Endometrial microvascular endothelial cells (primary cell): ENCODE measurements around the gene NDST1. TPM values are rescaled to one million over a fixed set of nuclear protein-coding genes. Genes with fewer than 3 reads are reported as not detected.

Experiments used
- in situ Hi-C: cut with HindIII; loops from 2 replicates; pipeline ENCODE4 v1.10.0; 2017; ENCODE audit warnings: low sequenced_read_pairs, low pct_unique_long_range_greater_than_20kb; ENCODE audit errors: inconsistent ontology term
- total RNA-seq: library from RNA; depleted of rRNA; stranded (reverse); fragments of >200 nt; gene quantifications from one replicate; pipeline ENCODE4 v1.2.3, GENCODE V29; 2015; ENCODE audit errors: inconsistent ontology term

Gene NDST1
- total RNA-seq, 1 donor from 2014 or later: 151 TPM

GRCh38 chr5:150607105-150607504 lies 99.2 kb downstream of the NDST1 start:
- in situ Hi-C loops: no loop called here

Other genes starting within 250 kb of the NDST1 start
- gene CAMK2A, start 218.4 kb upstream of the NDST1 start, total RNA-seq: not detected
- gene ARSI, start 205.2 kb upstream of the NDST1 start, total RNA-seq: 0.28 TPM
- 43.2 TPM for gene TCOF1, start 150.4 kb upstream of the NDST1 start, total RNA-seq
- gene CD74, start 95.2 kb upstream of the NDST1 start, total RNA-seq: 9.4 TPM
- 2,208 TPM for gene RPS14, start 58.4 kb upstream of the NDST1 start, total RNA-seq
- 34.8 TPM for gene SYNPO, start 132.5 kb downstream of the NDST1 start, total RNA-seq
- 0.09 TPM for gene MYOZ3, start 153.1 kb downstream of the NDST1 start, total RNA-seq
- 35.1 TPM for gene RBM22, start 192.9 kb downstream of the NDST1 start, total RNA-seq